Measurements from ENCODE around the gene USP10. TPM values are rescaled to one million over a fixed set of nuclear protein-coding genes. Genes with fewer than 3 reads are reported as not detected.

The USP10 gene
- total RNA-seq, 1 experiment from 2014 or later = 50.4 TPM

- POLR2A ChIA-PET (ENCODE audit: unreplicated experiment) = no interaction called here
- TF ChIP-seq EZH2phosphoT487 (IDR thresholded peaks at IDR 0.05; ENCODE audit: borderline replicate concordance, low read length) (no peak), EZH2 (IDR thresholded peaks at IDR 0.05; ENCODE audit: low read length, unreplicated experiment) (no peak), CTCF (conservative IDR thresholded peaks at IDR 0.05; ENCODE audit: low read depth, low read length) (no peak)
- Histone ChIP-seq H3K4me2 (ENCODE audit: low read length) (no peak overlapping the region), H3K9ac (ENCODE audit: low read length) (no peak overlapping the region), H3F3A (ENCODE audit: low read length, unreplicated experiment) (no peaks in the 10 kb centered on the region), H3K9me3 (ENCODE audit: low read length) (no peaks in the 10 kb centered on the region), H3K79me2 (ENCODE audit: low read length) (no peaks in the 10 kb centered on the region), H3K4me3 (ENCODE audit: low read length) (no peak overlapping the region), H2AFZ (ENCODE audit: low read length) (no peak overlapping the region), H3K9me2 (replicated peaks; ENCODE audit: low read length) (no peaks in the 10 kb centered on the region), H3K4me1 (ENCODE audit: insufficient read depth, low read length) (0 out of 2 replicates have a peak, but pooled peaks cover 5% of the 10 kb centered on the region), H3K27me3 (ENCODE audit: low read length) (no peaks in the 10 kb centered on the region), H3K27ac (ENCODE audit: low read length) (no peak overlapping the region), H3K36me3 (ENCODE audit: low read depth, low read length) (no peaks in the 10 kb centered on the region), H4K20me1 (ENCODE audit: low read length) (no peaks in the 10 kb centered on the region)
- no TSS peak for BruUV-seq (replicated peaks)
- intact Hi-C loops (cut with micrococcal nuclease) = no loop called here
- CTCF ChIA-PET = interaction anchor here (1.6 kb wide), 1 partner anchor 52 kb away, joined by 5 read pairs; no protein-coding TSS in a partner anchor
- ATAC-seq (no peak), DNase-seq (no peak)
Measured at GRCh38 chr16:84673561-84673960, 26.2 kb upstream of the USP10 start.

GRCh38 chr16:84675423-84675822 lies 24.4 kb upstream of the USP10 start:
- intact Hi-C loops (cut with micrococcal nuclease) = no loop called here
- 0 out of 2 replicates have a peak, but pooled peaks cover 5% of the 10 kb centered on the region for H3K4me1 ChIP-seq (ENCODE audit: insufficient read depth, low read length)
- CTCF ChIA-PET = no interaction called here

More at GRCh38 chr16:84675423-84675822, 24.4 kb upstream of the USP10 start:
- no peak overlapping the region for H2AFZ ChIP-seq (ENCODE audit: low read length)
- no peak overlapping the region for H3K4me3 ChIP-seq (ENCODE audit: low read length)
- TF ChIP-seq EZH2 (IDR thresholded peaks at IDR 0.05; ENCODE audit: low read length, unreplicated experiment) = no peak
- no peak for TF ChIP-seq EZH2phosphoT487 (IDR thresholded peaks at IDR 0.05; ENCODE audit: borderline replicate concordance, low read length)
- no peak for TF ChIP-seq CTCF (conservative IDR thresholded peaks at IDR 0.05; ENCODE audit: low read depth, low read length)
- H3K79me2 ChIP-seq (ENCODE audit: low read length) = no peaks in the 10 kb centered on the region
- no peak for ATAC-seq
- no TSS peak for BruUV-seq (replicated peaks)
- H3K27ac ChIP-seq (ENCODE audit: low read length) = no peak overlapping the region
- H3K9ac ChIP-seq (ENCODE audit: low read length) = no peak overlapping the region
- no peaks in the 10 kb centered on the region for H3K36me3 ChIP-seq (ENCODE audit: low read depth, low read length)
- no peaks in the 10 kb centered on the region for H4K20me1 ChIP-seq (ENCODE audit: low read length)
- no peak for DNase-seq
- no peaks in the 10 kb centered on the region for H3K9me3 ChIP-seq (ENCODE audit: low read length)
- no peaks in the 10 kb centered on the region for H3K9me2 ChIP-seq (replicated peaks; ENCODE audit: low read length)
- POLR2A ChIA-PET (ENCODE audit: unreplicated experiment) = no interaction called here
- no peak overlapping the region for H3K4me2 ChIP-seq (ENCODE audit: low read length)
- no peaks in the 10 kb centered on the region for H3K27me3 ChIP-seq (ENCODE audit: low read length)
- H3F3A ChIP-seq (ENCODE audit: low read length, unreplicated experiment) = no peaks in the 10 kb centered on the region

Measured in PC-3 (cell line).